ENCODE results near the gene SRGAP2. TPM values are rescaled to one million over a fixed set of nuclear protein-coding genes. Genes with fewer than 3 reads are reported as not detected.
"Not testable (repeated sequence)": the region's sequence is repeated elsewhere in the genome, so short reads cannot be mapped to it uniquely, and the experiment has no call there.

The SRGAP2 gene
- total RNA-seq, 1 donor from 2014 or later = 15.0 TPM

- DNase-seq (ENCODE audit: low spot score); intact Hi-C loops (cut with DNase I): not testable (repeated sequence)
Measured at GRCh38 chr1:206240288-206240687, 36.9 kb downstream of the SRGAP2 start.

- intact Hi-C loops (cut with DNase I) = not testable (repeated sequence)
Measured at GRCh38 chr1:206243335-206243734, 40.0 kb downstream of the SRGAP2 start.

GRCh38 chr1:206245479-206245878, 42.1 kb downstream of the SRGAP2 start:
- DNase-seq (ENCODE audit: low spot score); intact Hi-C loops (cut with DNase I): not testable (repeated sequence)

More at GRCh38 chr1:206243335-206243734, 40.0 kb downstream of the SRGAP2 start:
- not testable (repeated sequence) for DNase-seq (ENCODE audit: low spot score)

- DNase-seq (ENCODE audit: low spot score); intact Hi-C loops (cut with DNase I): not testable (repeated sequence)
Measured at GRCh38 chr1:206246129-206246886, 43.0 kb downstream of the SRGAP2 start.

GRCh38 chr1:206250953-206251681, 47.8 kb downstream of the SRGAP2 start:
- DNase-seq (ENCODE audit: low spot score) = not testable (repeated sequence)

GRCh38 chr1:206252680-206253335, 49.5 kb downstream of the SRGAP2 start:
- intact Hi-C loops (cut with DNase I); DNase-seq (ENCODE audit: low spot score): not testable (repeated sequence)

More at GRCh38 chr1:206250953-206251681, 47.8 kb downstream of the SRGAP2 start:
- intact Hi-C loops (cut with DNase I) = not testable (repeated sequence)

Other genes with a start within 250 kb of the SRGAP2 start
- 2.1 TPM for gene RAB7B, start 200.1 kb upstream of the SRGAP2 start, total RNA-seq
- not detected for gene CTSE, start 179.6 kb upstream of the SRGAP2 start, total RNA-seq
- gene RHEX, start 150.4 kb upstream of the SRGAP2 start, total RNA-seq = 0.24 TPM
- gene AVPR1B, start 86.2 kb upstream of the SRGAP2 start, total RNA-seq = not detected
- 0.35 TPM for gene FAM72A, start 702 bp upstream of the SRGAP2 start, total RNA-seq

Data from cardiac septum (tissue), 1 donor.